ENCODE measurements around the gene WDR62. TPM values are rescaled to one million over a fixed set of nuclear protein-coding genes. Genes with fewer than 3 reads are reported as not detected.

Gene WDR62
- total RNA-seq, 1 donor, result 1.4 TPM

- peaks cover 48% of the 10 kb centered on the region for H3K79me2 ChIP-seq (ENCODE audit: insufficient read depth, low read length)
- no peak overlapping the region for H3K27ac ChIP-seq (ENCODE audit: low read depth, low read length)
- H4K20me1 ChIP-seq (ENCODE audit: insufficient read depth, low read length), result peaks cover 23% of the 10 kb centered on the region
- H3K36me3 ChIP-seq (ENCODE audit: insufficient read depth, low read length), result peaks cover 64% of the 10 kb centered on the region
- DNase-seq (ENCODE audit: insufficient read length, low spot score, missing footprints), result no peak
- H2AFZ ChIP-seq (ENCODE audit: low read length), result no peak overlapping the region
- no peaks in the 10 kb centered on the region for H3K27me3 ChIP-seq (ENCODE audit: insufficient read depth, low read length)
- no peak overlapping the region for H3K4me2 ChIP-seq (ENCODE audit: insufficient read depth, low read length)
- H3K4me1 ChIP-seq (ENCODE audit: insufficient read depth, low read length), result peaks cover 8% of the 10 kb centered on the region
- TF ChIP-seq CTCF (IDR thresholded peaks at IDR 0.05; ENCODE audit: extremely low read depth, low read depth, low read length), result no peak
- H3K9me3 ChIP-seq (ENCODE audit: low read depth, low read length), result no peaks in the 10 kb centered on the region
- no peak overlapping the region for H3K4me3 ChIP-seq (ENCODE audit: insufficient read depth, low read length)
These were observed 89.9 kb downstream of the WDR62 start for GRCh38 chr19:36144624-36145023.

- DNase-seq (ENCODE audit: insufficient read length, low spot score, missing footprints), result peak; percentile 77
- Histone ChIP-seq H3K4me1 (ENCODE audit: insufficient read depth, low read length) (peaks cover 7% of the 10 kb centered on the region), H3K36me3 (ENCODE audit: insufficient read depth, low read length) (peaks cover 48% of the 10 kb centered on the region), H4K20me1 (ENCODE audit: insufficient read depth, low read length) (peaks cover 3% of the 10 kb centered on the region), H3K79me2 (ENCODE audit: insufficient read depth, low read length) (peaks cover 13% of the 10 kb centered on the region), H2AFZ (ENCODE audit: low read length) (no peak overlapping the region), H3K4me2 (ENCODE audit: insufficient read depth, low read length) (no peak overlapping the region), H3K9me3 (ENCODE audit: low read depth, low read length) (no peaks in the 10 kb centered on the region), H3K4me3 (ENCODE audit: insufficient read depth, low read length) (no peak overlapping the region), H3K27me3 (ENCODE audit: insufficient read depth, low read length) (no peaks in the 10 kb centered on the region), H3K27ac (ENCODE audit: low read depth, low read length) (no peak overlapping the region)
- no peak for TF ChIP-seq CTCF (IDR thresholded peaks at IDR 0.05; ENCODE audit: extremely low read depth, low read depth, low read length)
These were observed 95.1 kb downstream of the WDR62 start for GRCh38 chr19:36149673-36150406.

GRCh38 chr19:36150586-36150985 is 95.9 kb downstream of the WDR62 start:
- H2AFZ ChIP-seq (ENCODE audit: low read length), result no peak overlapping the region
- no peak for DNase-seq (ENCODE audit: insufficient read length, low spot score, missing footprints)
- H3K36me3 ChIP-seq (ENCODE audit: insufficient read depth, low read length), result peaks cover 40% of the 10 kb centered on the region
- H3K27me3 ChIP-seq (ENCODE audit: insufficient read depth, low read length), result no peaks in the 10 kb centered on the region
- H3K27ac ChIP-seq (ENCODE audit: low read depth, low read length), result no peak overlapping the region
- H4K20me1 ChIP-seq (ENCODE audit: insufficient read depth, low read length), result peaks cover 3% of the 10 kb centered on the region
- no peak overlapping the region for H3K4me2 ChIP-seq (ENCODE audit: insufficient read depth, low read length)
- peaks cover 12% of the 10 kb centered on the region for H3K79me2 ChIP-seq (ENCODE audit: insufficient read depth, low read length)
- H3K9me3 ChIP-seq (ENCODE audit: low read depth, low read length), result no peaks in the 10 kb centered on the region
- peaks cover 7% of the 10 kb centered on the region for H3K4me1 ChIP-seq (ENCODE audit: insufficient read depth, low read length)
- TF ChIP-seq CTCF (IDR thresholded peaks at IDR 0.05; ENCODE audit: extremely low read depth, low read depth, low read length), result no peak
- no peak overlapping the region for H3K4me3 ChIP-seq (ENCODE audit: insufficient read depth, low read length)

- no peak for TF ChIP-seq CTCF (IDR thresholded peaks at IDR 0.05; ENCODE audit: extremely low read depth, low read depth, low read length)
- peak overlapping the region; percentile 65 for H3K4me3 ChIP-seq (ENCODE audit: insufficient read depth, low read length)
- H3K4me1 ChIP-seq (ENCODE audit: insufficient read depth, low read length), result peaks cover 7% of the 10 kb centered on the region
- H3K27me3 ChIP-seq (ENCODE audit: insufficient read depth, low read length), result no peaks in the 10 kb centered on the region
- peak; percentile 89 for DNase-seq (ENCODE audit: insufficient read length, low spot score, missing footprints)
- no peak overlapping the region for H2AFZ ChIP-seq (ENCODE audit: low read length)
- no peaks in the 10 kb centered on the region for H3K9me3 ChIP-seq (ENCODE audit: low read depth, low read length)
- H3K79me2 ChIP-seq (ENCODE audit: insufficient read depth, low read length), result peaks cover 4% of the 10 kb centered on the region
- peaks cover 32% of the 10 kb centered on the region for H3K36me3 ChIP-seq (ENCODE audit: insufficient read depth, low read length)
- H3K27ac ChIP-seq (ENCODE audit: low read depth, low read length), result no peak overlapping the region
- H4K20me1 ChIP-seq (ENCODE audit: insufficient read depth, low read length), result peaks cover 3% of the 10 kb centered on the region
- H3K4me2 ChIP-seq (ENCODE audit: insufficient read depth, low read length), result peak overlapping the region; percentile 71
These were observed 96.7 kb downstream of the WDR62 start for GRCh38 chr19:36151144-36152018.
